Stimulated activated CD4-positive, alpha-beta T cell treated with anti-CD3 and anti-CD28 coated beads, TNF-alpha, amount 100 ng/mL, for 4 hours (primary cell): ENCODE data around the gene BYSL.

Source experiments
- DNase-seq, 3 experiments: peaks; one replicate each; pipeline ENCODE4 v3.0.0-alpha.2; 2020; ENCODE audit warnings: low read depth in 3 of 3

Gene BYSL, protein sequence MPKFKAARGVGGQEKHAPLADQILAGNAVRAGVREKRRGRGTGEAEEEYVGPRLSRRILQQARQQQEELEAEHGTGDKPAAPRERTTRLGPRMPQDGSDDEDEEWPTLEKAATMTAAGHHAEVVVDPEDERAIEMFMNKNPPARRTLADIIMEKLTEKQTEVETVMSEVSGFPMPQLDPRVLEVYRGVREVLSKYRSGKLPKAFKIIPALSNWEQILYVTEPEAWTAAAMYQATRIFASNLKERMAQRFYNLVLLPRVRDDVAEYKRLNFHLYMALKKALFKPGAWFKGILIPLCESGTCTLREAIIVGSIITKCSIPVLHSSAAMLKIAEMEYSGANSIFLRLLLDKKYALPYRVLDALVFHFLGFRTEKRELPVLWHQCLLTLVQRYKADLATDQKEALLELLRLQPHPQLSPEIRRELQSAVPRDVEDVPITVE

DNA sequence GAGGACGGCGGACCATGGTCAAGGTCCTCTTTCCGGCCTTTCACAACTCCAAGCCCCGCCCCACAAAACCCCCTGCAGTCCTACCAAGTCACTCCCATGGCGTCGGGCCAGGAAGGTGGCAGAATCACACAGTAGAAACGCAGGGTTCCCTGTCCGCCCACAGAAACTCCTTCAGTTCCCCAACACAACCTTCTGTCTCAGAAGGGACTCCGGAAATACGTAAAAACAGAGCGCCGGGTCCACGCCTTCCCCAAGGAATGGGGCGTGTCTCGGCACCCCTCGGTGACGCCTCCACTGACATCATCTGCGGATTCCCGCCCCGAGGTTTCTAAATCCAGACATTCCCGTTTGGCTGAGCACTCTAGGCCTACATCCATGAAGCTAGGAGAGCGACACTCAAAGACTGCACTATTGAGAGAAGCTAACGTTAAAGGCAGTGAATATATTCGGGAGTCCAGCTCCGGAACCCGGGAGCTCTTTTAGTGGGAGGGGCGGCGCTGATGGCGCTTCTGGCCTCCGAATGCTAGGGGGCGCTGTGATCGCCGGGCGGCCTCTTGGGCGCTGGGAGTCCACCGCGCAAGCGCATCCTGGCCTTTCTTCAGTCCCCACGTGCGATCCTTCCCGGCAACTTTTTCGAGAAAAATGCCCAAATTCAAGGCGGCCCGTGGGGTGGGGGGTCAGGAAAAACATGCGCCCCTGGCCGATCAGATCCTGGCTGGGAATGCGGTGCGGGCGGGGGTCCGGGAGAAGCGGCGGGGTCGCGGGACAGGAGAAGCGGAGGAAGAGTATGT lies at the start of gene BYSL, which contains the start of gene MED20:
Gene BYSL (plus strand): TSS at position 579 of the 791 bp plus-strand sequence. CDS start 64 bp downstream, at position 643.
Gene MED20 (minus strand): TSS at position 219 of the 791 bp plus-strand sequence. CDS start 121 bp downstream, at position 98.
- peak; percentile 88 to 94 (median 88) for DNase-seq

DNA sequence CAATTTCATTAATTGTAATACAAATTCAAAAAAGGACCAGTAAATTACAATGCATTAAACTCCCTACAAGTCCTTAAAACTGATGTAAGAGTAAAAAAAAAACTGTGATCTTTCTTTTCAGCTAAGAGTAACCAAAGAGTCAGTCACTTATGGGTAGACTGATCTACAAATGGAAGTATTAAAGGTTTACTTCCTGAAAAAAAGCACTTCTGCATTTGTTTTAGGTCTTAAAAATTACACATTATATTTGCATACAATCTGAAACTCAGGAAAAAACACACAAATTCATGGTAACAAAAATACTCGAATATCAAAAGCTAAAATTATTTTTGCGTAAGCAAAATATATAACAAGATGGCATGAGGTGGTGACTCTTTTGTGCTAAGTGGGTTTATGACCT lies 49.6 kb upstream of the BYSL start:
- DNase-seq, result no peak

DNA sequence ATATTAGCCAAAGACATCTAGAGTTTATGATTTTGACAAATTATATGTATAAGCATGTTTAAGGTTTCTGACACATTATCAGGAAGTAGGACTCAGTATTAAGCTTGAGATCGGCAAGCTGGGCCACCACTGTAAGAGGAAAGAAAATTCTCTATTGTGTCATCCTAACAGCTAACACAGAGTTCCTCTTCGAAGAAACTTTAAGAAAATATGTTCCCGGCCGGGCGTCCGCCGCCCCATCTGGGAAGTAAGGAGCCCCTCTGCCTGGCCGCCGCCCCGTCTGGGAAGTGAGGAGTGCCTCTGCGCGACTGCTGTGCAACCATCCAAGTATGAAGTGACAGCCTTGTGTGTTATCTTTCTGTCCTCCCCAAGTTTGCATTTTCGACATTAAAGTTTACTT lies 49.2 kb upstream of the BYSL start:
- DNase-seq, result no peak

DNA sequence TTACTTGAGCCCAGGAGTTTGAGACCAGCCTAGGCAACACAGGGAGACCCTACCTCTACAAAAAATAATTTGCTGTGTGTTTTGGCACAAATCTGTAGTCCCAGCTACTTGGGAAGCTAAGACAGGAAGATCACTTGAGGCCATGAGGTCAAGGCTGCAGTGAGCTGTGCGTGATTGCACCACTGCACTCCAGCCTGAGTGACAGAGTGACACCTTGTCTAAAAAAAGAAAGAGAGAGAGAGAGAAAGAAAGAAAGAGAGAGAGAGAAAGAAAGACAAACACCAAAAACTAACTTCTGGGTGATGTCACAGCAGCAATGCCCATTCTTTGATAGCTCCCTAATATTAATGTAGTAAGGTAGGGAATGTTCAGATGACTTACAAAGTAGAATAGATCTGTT lies 46.6 kb upstream of the BYSL start:
- DNase-seq, result no peak

DNA sequence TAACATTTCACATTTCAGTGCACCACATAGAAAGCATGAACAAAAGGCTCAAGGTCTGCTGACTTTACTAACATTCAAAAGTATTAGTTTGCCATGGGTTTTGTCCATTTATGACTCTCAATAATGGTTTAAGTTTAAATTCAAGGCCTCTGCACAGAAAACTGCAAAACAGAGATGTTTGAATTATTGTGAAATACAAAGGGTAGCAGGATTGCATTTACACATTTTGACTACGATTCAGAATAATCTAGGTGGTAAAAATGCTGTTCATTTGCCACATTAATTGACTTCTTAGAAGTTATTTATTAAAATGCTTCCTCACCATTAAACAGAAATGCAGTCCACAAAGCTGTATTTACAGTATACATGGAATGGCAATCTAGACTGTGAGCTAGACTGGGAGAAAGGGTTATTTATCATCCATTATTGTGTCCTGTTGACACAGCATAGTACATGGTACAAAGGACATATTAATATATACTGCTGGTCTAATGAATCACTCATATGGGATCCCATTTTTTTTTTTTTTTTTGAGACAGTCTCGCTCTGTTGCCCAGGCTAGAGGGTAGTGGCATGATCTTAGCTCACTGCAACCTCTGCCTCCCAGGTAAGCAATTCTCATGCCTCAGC lies 44.1 kb upstream of the BYSL start:
- DNase-seq, result no peak

DNA sequence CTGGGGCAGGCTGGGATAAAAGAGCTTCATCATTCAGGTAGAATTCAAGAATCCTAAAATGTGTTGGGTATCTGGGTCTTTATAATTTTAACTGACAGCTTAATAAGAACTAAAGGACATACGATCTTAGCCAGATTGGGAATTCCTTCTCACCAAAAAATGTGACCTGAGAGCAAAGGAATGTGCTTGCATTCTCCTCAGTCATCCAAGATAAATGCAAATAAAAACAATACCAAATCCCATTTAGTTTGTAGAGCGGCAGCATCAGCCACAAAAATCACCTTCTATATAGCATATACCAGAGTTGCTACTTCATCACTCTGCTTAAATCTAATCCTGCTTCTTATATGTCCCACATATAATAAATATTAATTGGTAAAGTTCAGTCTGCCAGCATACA lies 43.1 kb upstream of the BYSL start:
- no peak for DNase-seq

DNA sequence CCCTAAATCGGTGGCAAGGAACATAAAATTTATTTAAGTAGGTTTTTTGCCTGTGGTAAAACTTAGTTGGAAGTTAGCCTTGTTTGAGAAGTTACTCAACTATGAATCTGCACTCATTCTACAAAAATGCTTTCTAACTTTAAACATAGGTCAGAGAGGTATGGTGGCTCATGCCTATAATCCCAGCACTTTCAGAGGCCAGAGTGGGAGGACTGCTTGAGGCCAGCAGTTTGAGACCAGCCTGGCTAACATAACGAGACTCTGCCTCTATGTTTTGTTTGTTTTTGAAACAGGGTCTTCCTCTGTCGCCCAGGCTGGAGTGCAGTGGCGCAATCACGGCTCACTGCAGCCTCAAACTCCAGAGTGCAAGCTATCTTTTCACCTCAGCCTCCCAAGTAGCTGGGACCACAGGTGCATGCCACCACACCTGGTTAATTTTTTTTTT lies 42.3 kb upstream of the BYSL start:
- DNase-seq, result no peak

DNA sequence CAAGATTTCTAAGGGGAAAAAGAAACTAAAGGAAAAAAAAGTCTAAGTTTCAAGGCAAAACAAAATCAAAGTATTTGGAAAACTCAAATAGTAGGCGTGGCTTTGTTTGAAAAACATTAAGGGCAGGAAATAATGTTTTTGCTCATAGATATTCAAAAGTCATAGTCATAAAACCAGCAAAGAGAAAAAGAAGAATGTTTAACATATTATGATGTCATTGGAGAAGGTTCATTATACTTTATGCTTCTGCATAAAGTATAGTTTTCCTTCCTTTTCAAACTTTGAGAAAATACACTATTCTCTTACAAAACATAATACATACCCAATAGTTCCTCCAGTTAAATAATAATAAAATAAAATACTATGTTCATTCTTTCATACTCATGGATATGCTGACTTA lies 39.8 kb upstream of the BYSL start:
- no peak for DNase-seq

DNA sequence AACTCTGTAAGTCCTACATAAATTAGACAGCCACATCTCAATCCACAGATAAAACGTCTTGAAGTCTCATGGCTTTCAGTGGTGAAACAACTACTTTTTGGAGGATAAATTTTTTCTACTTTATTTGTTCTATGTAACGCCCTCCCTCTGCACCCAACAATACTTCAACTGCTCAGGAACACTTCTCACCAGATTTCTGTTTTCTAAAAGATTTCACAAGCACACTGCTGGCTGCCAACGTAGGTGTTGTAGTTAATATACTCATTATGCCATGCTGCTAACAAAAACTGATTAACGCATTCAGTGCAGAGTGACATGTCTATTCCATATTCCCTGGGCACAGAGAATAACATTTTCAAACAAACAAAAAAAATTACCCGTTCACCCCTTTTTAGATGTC lies 36.3 kb upstream of the BYSL start:
- DNase-seq, result no peak

DNA sequence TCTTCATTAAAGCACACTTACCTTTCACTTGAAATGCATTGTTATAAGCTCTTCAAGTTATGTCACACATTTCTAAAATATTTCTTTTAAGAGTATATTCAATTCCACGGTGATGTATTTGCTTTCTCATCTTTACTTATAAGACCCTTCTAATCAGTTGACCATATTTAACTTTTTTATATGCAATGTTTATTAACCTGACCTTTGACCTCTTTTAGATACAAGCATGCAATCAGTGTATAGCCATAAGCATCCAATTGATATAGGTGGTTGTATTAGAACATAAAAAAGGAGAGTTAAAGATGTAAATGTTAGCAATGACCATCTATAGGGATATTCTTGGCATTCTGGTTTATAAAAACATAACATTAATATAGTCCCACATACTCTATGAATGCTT lies 35.4 kb upstream of the BYSL start:
- DNase-seq, result no peak

DNA sequence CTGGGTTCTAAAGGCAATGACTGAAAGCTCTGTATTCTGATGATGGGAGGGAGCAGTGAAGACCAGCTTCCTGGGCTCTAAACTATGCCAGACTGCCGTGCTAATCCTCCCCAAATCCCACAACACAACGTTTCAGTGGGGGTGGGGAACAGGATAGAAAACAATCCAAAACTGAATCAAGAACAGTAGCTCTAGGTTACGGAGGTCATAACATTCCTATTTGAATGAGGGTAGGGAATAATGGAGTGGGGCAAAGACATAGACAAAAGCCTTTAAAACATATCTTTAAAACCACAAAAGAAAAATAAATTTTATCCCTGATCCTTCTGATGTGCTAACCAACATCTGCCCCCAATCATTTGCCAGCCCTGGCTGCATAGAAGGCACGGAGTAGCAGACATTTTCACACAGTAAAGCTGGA lies 34.0 kb upstream of the BYSL start:
- DNase-seq, result no peak

DNA sequence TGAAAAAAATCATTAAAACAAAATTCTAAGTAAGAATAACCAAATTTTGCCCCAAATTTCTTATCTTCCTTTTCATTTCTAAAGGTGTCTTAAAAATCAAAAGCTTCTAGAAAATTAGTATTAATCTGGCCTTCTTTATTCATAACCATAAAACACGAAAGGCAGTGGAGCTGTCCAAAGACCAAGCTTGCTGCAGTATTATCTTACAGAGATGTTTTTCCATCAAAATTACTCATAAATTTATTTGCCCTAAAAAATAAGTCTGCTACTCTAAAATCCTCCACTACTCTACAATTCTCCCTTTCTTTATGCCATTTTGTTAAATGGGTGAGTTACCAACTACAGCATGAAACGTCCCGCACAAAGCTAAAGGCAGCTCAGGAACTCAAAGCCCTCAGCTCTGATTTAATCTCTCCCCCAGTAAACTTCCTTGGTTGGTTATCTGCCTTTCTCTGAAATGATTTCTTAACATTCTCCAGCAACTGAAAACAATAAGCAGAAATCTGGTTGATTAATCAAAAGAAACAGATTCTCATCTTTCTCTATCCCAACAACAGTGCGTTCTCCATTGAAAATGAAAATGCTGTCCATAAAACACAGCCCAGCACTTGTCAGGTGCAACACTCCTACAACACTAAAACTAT lies 28.3 kb upstream of the BYSL start:
- DNase-seq, result no peak

DNA sequence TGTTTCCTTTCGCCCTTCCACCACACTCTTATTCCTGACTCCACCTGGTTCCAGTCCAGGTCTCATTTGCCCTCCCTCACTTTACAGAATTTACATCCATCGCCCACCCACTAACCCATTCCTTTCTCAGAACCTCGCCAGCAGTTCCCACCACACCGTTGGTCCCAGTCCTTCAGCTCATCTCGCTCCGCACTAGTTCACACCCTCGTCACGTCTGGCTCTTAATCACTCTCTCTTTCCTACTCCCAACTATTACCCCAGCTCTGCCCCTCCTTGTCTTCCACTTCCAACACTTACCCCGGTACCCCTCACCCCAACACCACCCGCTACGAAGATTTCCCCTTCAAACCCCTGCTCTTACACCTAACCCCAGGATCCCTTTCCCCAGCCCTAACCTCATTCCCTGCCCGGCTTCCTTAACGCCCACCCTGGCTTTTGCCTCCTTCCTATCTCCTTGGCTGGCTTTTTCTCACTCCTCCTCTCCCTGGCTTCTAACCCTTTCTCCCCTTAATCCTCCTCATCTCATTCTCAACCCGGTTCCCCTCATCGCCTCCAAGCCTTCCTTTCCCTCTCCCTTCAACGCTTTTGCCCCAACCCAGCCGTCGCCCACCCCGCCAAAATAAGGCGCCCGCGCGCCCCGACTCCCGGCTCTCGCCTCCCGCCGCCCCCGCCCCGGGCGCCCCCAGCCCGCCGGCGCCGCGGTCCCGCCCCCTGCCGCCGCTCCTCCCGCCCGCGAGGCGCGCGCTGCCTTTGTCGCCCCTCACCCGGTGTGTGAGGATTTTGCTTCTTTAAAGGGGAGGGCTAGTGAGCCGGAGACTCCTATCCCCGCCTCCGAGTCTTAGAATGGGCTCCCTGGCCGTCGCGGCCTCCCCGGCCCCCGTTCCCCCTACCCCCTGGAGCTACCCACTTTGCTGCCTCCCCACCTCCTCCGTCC lies 26.7 kb upstream of the BYSL start:
- DNase-seq, result no peak

DNA sequence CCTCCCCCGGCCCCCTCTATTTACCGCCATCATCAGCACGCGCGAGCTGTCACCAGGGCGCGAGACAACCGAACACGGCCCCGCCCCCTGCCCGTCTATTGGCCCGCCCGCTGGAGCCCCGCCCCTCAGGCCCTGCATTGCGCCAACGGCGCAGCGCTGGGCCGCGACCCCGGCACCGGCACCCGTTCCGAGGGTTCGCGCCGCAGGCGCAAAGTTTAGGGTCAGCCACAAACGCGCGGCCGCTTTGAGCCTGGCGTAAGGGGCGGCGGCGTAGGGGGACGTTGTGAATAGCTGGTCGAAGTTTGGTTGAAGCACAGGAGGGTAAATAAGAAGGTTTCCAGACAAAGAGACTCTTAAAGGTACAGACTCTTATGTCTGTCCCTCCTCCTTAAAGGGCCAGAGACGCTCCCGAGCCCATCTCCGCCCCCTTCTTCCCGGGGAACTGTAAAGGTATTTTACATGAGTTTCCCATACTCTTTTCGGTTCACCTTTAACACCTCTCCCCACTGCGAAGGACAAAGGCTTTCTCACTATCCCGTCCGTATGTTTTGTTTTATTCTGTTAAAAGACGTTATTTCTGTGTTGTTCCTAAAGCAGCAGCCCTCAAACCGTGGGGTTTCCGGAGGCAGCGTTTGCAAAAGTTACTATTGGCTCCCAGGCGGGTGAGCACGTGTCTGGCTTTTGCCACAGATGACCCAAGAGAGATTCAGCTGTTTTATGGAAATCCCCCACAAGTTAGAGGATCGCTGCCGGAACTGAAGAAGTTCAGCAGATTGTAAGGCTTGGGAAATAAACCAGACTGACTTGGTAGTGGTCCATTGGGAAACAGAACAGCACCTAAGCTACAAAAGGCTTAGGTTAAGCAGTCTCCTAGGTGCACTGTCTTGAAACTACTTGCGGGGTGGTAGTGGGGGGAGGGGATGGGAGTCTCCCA lies 25.7 kb upstream of the BYSL start, which contains the start of gene USP49:
Gene USP49 (minus strand): TSS at position 76 of the 934 bp plus-strand sequence. CDS start 88,392 bp downstream, outside the sequence.
- peak; percentile 84 to 96 (median 88) for DNase-seq

DNA sequence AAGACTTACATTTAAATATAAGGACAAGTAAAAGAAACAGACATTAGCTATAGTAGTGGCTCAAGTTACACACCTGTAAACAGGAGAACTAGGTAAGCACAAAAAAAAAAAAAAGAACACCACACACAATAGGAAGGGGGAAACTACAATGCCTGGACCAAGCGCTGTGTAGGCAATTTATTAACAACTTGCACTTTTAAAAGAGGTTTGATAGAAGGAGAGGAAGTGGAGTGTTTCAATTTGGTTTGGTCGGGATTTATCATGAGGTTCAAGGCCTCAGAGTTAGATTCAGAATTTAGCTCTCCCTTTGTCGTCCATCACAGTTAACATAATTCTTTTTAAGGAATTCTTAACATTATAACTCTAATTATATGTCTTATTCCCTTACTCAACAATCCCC lies 25.0 kb upstream of the BYSL start:
- no peak for DNase-seq

DNA sequence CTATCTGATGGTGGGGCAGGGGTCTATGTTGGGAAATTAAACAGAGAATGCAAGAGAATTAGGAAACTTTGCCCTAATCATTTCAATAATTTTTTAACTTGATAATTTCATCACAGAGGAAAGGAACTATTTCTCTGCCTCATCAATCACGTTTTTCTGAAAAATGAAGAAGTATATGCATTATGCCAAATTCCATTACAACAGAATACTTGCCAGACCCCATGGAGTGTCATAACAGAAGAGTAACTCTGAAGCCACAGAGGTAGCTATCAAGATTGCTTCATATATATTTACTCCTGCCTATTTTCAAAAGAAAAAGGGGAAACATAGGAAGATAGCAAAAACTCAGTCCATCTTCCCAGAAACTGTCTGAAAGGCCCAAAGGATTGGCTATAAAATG lies 20.4 kb upstream of the BYSL start:
- no peak for DNase-seq

DNA sequence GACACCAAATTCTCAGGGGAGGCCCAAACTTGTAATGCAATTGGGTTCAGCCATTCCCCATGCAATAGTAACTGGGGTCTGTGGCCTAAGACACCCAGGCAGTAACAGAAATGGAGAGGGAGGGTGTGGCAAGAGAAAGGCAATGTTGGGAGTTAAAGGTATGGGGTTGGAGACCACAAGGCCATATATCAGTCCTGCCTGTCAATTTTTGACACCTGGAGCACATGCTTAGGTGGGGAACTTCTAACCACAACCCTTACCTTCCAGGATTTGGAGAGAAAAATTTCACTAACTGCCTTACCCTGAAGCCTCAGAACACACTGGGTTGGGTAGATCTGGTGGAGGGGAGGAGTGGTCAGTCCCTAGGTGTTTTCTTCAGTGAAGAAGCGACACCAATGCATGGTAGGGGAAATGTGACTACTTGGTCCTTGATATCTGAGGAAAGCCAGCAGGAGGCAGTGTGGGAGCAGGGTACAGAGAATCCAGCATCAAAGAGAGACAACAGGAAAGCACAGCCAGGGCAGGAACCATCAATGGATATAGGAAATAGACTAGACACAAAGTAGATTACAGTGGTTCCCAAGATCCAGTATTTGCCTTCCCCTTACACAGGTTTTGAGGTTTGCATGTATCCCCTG lies 19.3 kb upstream of the BYSL start:
- peak in 2 of 3 experiments; percentile 26 to 39 for DNase-seq

DNA sequence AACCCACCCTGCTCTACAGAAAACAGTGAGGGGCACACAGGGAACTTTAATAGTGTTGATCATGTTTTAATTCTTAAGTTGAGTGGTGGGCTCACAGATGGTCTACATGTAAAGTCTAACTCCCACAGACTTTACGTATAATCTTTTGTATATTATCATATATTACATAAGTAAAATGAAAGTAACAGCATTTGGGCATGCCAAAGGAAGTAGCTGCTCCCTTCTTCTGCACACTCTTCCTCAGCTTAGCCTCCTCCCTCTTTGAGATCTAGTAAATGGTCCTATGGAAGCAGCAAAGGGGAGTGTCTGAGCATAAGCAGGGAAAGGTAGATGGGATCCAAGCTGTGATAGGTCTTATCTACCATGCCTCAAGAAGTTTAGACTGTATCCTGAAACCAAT lies 11.6 kb upstream of the BYSL start:
- no peak for DNase-seq

DNA sequence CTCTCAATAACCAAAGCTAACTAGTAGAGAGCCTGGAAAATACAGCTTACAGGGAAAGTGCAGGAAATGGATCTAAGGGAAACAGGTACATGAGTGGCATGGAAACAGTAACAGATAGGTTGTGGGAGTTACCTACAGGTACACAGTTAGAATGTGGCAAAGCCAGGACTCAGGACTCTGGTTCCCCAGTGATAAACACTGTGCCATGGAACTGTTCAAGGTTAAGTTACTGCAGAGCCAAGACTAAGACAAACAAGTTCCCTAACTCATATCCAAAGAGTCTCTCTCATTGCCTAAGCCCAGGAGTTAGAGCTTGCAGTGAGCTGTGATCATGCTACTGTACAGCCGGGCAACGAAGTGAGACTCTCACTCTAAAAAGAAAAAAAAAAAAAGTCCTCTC lies 7.0 kb upstream of the BYSL start:
- no peak for DNase-seq
